ENCODE results near the gene MACO1.
"Not testable (repeated sequence)": the region's sequence is repeated elsewhere in the genome, so short reads cannot be mapped to it uniquely, and the experiment has no call there.

Gene MACO1

DNA sequence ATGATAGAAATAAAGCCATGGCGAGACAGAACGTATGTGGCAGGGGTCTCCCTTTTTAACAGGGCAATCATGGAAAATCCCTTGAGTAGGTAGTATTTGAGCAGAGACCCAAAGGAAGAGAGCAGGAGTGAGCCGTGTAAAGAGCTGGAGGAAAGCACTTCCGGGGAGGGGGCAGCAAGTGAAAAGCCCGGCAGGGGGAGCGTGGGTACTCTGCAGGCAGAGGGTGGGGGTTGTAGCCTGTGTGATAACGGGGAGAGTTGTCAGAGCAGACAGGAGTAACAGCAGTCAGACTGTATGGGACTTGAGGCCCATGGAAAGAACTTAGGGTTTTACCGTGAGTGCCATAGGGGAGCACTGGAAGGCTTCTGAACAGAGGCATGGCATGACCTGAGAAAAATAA, 61.6 kb downstream of the MACO1 start:
- DNase-seq, result no peak

DNA sequence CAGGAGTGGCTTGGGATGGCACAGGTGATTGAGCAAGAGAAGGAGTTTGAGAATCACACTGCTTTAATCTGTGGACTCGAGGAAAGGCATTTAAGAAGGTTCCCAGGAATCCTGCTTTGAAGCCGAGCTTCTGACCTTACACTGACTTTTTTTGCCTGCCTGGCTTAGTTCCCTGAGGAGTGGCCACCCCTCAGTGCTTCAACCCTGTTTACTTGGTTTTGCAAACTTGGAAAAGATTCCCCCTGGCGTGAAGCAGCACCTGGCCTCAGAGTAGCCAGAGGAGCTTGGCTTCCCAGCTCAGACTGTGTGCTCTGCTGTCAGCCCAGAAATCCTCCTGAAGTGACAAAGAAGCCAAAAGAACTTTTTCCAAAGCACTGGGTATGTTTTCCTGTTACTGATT, 64.3 kb downstream of the MACO1 start:
- DNase-seq, result no peak

DNA sequence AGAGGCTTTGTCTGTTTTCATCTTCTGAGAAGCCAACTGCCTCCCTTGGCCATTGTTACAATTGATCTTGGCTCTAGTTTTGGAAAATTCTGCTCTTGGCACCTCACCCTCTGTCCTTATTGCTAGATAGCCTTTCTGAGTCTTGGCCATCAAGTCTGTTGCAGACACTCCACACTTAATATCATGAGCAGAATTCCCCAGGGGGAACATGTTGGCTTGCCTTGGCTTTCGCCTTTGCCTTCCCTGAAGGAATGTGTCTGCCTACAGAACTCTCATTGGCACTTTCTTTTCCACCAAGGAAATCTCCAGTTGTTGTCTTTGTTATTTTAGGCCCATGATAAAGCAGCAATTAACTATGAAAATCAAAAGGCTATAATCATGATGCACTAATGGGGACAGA, 70.0 kb downstream of the MACO1 start:
- no peak for DNase-seq

DNA sequence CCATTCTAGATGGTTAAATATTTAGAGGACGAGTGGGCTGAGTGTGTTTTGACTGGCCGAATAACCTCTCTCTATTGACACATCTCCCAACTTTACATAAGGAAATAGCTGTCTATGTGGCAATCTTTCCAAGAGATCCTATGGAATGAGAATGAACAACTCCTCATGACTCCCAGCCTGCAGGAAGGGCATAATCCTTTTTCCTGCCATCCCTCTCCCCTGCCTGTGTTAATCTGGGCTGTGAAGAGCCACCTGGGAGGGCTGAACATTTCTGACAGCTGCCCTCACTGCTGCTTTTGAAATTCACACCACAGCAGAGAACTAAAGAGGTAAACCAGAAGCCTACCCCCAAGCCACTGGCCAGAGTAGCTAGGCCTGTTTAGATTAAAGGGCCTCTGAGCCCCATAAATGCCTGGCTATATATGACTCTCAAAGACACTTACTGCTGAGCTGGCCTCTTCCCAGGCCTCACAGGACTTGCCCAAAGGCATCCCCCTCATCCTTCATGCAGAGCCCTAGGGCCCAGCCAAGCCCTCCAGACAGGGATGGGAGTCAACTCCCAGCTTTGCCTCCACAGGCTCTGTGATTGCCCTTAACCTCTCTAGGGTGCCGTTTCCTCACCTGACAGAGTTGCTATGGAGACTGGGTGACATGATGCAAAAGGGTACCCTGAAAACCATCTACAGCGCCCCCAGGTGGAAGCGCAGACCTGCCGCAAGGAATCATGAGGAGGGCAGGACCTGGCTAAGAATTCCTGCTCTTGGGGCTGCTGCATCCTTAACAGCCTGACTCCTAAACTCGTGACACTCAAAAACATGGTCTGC, 70.8 kb downstream of the MACO1 start:
- no peak for DNase-seq

DNA sequence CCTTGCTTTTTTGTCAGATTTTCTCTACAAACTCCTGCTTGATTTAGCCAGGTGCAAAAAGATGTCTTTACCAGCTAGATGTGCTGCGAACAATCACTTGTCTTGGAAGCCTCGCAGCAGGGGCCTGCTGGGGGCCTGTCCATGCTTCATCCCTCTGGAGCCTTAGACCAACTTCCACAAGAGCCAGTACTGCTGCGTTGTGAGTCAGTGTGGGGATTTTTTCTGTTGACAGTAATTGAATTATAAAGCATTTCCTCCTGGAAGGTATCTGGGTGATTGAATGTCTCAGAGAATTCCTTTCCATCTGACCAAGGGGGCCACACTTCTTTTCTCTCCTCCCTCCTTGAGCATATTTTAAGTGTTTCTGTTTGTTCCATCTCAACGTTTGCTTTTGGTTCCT, 72.3 kb downstream of the MACO1 start:
- no peak for DNase-seq

DNA sequence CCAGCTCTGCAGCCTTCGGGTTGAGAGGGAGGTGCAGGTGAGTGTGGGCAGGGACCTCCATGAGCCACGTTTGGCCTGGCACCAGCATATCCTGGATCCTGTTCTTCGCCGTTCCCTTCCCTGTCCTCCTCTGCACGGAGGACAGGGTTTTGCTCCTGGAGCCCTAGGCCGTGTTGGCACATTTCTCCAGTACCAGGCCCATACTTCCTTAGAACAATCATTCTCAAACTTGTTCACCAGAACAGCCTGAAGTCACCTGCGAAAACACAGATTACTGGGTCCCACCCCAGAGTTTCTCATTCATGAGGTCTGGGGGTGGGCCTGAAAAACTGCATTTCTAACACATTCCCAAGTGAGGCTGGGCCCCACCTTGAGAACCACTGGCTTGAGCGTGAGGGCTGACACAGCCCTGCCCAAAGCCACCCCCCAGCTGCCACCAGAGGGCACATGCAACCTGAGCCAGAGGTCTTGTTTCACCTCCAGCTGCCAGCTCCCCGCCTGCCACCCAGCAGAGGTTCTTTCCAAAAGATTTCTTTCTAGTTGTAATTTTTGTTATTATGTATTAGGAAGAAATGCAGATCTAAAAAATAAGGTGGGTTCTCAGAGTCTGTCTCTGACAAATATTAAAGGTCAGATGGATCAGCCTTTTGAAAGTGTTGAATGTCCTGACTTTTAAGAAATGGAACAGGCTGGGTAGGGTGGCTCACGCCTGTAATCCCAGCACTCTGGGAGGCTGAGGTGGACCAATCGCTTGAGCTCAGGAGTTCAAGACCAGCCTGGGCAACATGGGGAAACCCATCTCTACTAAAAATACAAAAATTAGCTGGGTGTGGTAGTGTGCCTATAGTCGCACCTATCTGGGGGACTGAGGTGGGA, 73.1 kb downstream of the MACO1 start:
- no peak for DNase-seq

DNA sequence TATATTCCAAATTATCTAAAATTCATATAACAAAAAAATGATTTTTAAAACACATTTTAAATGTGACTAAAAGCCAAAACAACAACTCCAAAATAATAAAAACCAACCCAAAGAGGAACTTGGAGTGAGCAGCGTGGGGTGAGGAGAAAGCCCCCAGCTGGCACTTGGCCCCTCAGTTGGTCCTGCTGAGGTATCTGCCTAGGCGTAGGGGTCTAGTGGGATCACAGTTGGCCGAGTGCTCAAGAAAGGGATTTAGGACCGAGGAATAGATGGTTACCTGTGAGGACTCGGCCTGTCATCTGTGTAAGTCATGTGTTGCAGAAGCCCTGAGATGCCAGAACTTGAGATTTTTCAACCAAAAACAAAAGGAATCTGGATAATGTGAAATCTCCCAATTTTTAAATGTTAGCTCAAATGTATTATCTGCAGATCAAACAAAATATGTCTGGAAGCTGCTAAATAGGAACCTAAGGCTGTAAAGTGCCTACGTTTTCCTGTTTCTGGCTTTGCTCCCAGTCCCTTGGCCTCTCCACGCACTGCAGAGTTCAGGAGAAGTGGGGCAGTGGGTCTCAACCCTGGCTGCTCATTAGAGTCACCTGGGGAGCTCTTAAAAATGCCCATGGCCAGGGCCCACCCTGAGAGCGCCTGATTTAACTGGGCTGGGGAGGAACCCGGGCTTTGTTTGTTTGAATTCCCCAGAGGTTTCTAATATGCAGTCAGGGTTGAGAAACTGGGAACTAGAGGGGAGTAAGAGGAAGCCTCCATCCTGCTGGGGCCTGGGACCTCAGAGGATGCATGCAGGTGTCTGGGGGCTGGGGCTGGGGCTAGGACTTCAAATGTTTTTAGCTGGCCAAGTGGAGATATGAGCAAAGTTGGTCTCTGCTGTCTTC, 74.3 kb downstream of the MACO1 start:
- DNase-seq, result no peak

DNA sequence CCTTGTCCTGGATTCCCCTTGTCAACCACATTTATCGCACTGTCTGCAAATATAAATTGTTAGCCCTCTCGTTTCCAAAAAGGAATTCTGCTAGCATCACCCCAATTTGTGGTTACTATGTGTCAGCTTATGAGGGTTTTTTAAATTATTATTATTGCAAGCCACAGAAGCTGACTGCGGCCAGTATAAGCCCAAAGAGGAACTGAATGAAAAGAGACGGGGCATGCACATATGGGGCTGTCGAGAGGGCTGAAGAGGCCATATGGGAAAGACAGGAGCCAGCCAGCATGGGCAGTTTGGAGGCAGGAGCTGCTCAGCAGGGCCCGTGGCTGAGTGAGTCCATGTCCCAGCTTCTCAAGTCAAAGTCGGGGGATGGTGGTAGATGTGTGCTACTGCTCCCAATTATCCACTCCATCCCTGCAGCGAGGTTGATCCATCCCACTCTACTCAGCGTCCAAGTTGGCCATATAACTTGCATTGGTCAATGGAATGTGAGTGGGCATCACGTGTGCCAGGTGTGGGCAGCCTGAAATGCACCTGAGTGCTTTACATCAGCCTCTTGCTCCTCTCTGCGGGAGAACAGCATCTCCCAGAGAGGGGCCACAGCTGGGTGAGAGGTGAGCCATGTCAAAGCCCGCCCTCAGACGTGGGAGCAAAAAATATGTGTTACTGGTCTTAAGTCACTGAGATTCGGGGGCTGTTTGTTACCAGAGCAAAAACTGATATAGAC, 75.1 kb downstream of the MACO1 start:
- DNase-seq, result no peak

DNA sequence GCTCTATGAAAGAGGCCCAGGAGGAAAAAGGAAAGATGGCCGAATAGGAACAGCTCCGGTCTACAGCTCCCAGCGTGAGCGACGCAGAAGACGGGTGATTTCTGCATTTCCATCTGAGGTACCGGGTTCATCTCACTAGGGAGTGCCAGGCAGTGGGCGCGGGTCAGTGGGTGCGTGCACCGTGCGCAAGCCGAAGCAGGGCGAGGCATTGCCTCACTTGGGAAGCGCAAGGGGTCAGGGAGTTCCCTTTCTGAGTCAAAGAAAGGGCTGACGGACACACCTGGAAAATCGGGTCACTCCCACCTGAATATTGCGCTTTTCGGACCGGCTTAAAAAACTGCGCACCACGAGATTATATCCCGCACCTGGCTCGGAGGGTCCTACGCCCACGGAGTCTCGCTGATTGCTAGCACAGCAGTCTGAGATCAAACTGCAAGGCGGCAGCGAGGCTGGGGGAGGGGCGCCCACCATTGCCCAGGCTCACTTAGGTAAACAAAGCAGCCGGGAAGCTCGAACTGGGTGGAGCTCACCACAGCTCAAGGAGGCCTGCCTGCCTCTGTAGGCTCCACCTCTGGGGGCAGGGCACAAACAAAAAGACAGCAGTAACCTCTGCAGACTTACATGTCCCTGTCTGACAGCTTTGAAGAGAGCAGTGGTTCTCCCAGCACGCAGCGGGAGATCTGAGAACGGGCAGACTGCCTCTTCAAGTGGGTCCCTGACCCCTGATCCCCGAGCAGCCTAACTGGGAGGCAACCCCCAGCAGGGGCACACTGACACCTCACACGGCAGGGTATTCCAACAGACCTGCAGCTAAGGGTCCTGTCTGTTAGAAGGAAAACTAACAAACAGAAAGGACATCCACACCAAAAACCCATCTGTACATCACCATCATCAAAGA, 76.1 kb downstream of the MACO1 start:
- not testable (repeated sequence) for DNase-seq

DNA sequence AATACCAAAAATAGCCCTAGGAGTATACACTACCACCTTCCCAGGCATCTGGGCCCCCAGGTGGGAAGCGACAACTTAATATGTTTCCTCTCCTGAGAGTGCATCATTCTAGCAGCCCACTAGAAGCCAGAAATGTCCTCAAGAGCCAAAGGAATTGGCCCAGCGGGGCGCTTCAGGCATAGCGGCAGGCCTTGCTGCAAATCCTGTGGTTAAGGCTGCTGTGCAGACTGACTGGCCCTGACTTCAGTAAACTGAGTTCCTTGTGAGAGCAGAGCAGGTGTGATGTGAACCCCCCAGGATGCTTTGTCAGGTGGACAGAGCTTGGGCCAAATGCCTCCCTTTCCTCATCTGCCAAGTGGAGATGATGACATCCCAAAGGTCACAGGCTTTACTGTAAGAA, 83.0 kb downstream of the MACO1 start:
- no peak for DNase-seq

DNA sequence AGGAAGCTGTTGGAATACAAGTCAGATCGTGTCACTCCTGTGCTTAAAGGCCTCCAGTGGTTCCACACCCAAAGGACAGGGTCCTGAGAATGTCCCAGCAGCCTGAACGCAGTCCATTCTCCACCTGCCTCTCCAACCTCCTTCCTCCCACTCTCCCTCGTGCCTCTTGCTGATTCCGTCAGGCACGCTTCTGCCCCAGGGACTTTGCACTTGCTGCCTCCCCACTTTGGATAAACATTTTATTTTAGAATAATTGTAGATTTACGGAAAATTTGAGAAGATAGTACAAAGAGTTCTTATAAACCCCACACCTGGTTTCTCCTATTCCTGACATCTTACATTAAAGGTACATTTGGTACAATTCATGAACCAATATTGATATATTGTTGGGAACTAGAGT, 84.3 kb downstream of the MACO1 start:
- DNase-seq, result no peak

DNA sequence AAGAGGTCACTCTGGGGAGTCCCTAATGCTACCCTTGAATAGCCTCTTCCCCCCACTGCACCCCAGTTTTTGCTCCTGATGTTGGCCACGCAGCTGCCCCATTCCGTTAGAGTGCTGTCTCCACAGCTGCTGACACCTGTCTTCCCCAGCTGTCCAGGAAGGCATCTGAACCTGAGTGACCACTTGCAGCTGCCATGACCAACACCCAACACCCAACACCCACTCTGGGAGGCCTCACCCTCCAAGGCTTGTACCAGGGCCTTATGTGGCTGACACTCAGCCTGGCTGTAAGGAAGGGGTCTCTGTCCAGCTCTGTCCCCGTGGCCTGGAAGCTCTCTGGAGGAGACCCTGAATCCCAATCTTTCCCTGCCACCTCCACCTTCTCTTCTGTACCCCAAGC, 86.0 kb downstream of the MACO1 start:
- DNase-seq, result no peak

DNA sequence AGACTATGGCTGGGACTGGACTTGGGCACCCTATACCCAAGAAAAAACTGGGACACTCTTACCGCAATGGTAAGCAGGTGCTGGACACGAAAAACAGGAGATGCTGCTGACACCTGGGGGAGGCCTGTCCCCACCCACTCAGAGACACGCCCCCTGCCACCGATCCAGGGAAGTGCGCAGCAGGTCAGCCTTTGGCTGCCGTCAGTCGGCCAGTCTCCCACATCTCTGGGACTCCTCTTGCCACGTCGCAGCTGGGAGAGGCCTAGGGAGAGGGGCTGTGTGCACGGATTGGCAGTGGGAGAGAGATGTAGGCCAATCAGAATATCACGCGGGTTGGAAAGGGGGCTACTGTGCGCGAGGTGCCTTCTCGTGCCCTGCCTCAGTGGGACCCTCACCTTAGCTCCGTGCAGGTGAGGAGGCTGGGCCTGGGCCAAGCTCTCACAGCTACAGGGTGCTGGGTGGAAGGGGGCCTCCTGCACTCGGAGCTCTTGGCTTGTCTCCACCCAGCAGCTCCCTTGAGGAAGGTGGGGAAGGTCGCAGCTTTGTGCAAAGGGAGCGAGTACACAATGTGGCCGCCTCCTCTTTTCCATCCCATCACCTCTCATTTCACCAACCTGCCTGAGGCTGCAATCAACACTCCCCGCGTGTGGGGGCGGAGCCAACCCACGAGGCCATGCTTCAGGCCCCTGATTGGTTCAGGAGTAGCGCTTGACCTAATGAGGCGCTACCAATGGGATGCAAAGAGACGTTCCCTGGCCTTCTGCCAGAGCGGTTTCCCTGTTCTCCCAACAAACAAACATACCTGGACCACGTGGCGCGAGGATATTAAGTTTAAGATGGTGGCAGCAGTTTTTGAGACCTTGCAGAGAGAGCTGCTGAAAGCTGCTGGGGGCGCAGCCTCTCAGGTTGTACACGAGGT, 87.0 kb downstream of the MACO1 start:
- DNase-seq, result no peak

DNA sequence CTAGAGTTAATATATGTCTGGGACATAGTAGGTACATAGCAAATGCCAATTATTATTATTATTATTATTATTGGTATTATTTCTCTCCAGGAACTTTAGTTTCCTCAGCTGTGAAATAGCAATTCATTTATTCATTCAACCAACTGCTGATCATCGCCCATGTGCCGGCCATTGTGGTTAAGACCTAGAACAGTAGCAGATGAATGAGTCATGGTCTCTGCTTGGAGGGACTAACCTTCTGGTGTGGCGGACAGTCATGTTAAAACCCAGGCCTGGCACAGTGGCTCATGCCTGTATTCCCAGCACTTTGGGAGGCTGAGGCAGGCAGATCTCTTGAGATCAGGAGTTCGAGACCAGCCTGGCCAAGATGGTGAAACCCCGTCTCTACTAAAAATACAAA, 88.9 kb downstream of the MACO1 start:
- no peak for DNase-seq

DNA sequence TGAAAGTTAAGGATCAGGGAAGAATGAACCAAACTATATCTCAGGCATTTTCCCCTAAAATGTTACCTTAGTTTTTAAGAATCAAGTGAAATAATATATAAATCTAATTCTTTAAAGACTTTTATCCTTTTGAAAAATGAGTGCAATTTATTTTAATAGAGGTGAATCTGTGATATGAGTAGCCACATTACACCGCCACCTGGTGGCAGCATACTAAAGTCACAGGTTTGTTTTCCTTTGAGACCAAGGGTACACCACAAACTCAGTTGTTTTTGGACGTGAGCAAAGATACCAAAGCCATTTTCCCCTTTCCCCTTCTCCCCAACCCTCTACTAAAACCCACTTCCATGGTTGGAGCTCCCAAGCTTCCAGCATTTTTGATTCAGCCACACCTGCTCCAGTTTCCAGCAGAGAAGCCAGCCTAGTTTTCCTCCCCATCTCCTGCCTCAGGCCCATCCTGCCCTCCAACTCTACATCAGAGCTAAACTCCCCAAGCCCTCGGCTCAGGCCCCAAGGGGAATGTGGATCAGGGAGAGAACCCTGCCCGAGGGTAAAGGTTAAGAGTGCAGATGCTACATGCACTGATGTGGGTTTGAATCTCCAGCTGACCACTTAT, 89.9 kb downstream of the MACO1 start:
- no peak for DNase-seq

DNA sequence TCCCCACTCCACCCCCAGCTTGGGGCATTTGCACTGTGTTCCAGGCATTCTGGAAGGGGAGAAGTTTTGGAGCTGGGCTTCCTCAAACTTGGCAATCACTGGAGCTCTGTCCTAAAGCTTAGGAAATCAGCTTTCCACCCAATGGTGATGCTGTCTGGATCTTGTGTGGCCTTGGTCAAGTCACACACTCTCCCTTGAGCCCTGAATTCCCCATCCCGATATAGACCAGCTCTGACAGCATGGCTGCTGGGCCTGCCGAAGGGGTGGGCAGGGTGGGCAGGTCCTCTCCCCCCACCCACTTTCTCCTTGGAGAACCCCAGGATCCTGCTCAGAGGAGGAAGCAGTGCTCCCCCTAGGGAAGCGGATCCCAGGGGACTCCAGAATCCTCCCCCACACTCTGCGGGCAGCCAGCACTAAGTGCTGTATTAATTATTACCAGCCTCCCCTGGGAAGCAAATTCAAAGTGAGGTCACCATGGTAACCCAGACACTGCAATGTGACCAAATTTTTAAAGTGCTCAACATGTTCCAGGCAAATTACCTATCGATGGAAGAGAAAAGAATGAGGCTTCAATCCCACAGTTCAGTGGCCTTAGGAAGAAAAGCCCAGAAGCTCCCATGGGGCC, 91.4 kb downstream of the MACO1 start:
- no peak for DNase-seq

DNA sequence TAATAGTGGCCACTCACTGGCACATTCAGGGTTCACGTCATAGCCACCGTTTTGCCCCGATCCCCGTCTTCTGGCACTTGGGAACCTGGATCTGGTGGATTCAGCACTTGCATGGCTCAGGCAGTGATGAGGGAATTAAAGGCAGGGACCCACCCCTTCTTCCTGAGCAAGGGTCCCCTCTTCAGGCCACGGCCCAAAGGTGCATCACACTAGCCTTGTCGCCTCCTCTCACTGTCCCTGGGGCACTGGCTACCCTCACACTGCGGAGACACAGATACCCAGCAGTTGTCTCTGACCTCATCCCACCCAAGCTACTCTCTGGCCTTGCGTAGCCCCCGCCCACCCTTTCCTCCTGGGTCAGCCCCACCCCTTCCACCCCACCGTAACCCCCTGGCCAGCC, 92.8 kb downstream of the MACO1 start:
- DNase-seq, result no peak

DNA sequence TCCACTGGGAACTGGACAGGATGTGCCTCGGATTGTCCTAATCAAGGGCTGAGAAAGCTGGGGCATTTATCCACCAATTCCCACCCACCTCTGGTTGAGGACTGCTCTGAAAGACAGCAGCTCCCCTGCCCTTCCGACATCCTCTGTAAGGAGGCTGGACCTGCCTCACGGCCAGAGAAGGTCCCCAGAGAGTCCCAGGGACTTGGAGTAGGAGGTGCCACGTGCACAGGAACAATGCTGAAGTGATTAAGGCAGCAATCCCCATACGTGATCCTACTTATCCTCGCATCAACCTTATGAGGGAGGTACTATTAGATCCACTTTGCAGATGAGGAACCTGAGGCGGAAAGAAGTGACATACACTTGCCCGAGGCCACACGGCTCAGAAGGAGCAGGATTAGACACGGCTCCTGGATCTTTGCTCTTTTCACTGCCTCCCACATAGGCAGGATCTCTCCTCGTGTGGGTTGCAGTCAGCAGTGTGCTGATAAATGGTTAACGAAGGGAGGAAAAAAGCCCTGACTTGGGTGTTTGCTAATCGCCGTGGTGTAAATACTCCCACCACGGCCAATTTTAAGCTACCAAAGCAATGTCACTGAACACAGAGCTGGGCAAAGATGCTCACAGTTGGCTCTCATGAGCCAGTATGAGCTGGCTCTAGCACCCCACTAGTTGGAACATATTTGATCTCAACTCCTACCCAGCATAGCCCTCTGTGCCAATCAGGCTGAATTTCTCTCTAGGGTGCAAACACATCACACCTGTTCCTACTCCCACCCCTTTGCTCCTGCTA, 94.1 kb downstream of the MACO1 start:
- no peak for DNase-seq

DNA sequence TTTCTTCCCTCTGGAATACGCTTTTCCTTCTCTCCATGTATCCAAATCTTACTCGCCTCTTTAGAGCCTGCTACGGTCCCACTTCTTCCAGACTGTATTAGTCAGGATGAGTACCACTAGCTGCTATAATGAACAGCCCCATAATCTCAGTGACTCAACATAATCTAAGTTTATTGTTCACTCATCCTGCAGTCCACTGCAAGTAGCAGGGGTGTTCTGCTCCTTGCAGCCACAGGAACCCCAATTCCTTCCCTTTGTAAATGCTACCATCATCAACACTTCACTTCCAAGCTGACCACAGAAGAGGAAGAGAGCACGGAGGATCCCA, 94.6 kb downstream of the MACO1 start:
- DNase-seq, result no peak

Data from NCI-H2081 treated with DMSO at 0.1 percent for 48 hours (cell line).